Muscle of back (tissue), 11 donors: ENCODE data around the gene RHOD. TPM values are rescaled to one million over a fixed set of nuclear protein-coding genes. Genes with fewer than 3 reads are reported as not detected.
A peak's percentile ranks its signal among the peaks of the same experiment; 100 is the strongest.

Experiments used
- DNase-seq, 3 donors: peaks; one replicate each; pipeline versions ENCODE4 v3.0.0 to v3.0.0-alpha.2; 2013
- polyA plus RNA-seq, 10 donors: library from polyadenylated mRNA; unstranded; fragments of 120-200 nt; gene quantifications; one replicate each; pipeline ENCODE4 v1.2.1, GENCODE V29; 2013; ENCODE audit not compliant: insufficient read length in 10 of 10

The RHOD gene
- polyA plus RNA-seq, 10 donors: 9.4 to 18.4 (median 14.3) TPM

GRCh38 chr11:67030976-67031375, 25.7 kb upstream of the RHOD start:
- no peak for DNase-seq

GRCh38 chr11:67031791-67032561, 24.7 kb upstream of the RHOD start:
- no peak for DNase-seq

DNA sequence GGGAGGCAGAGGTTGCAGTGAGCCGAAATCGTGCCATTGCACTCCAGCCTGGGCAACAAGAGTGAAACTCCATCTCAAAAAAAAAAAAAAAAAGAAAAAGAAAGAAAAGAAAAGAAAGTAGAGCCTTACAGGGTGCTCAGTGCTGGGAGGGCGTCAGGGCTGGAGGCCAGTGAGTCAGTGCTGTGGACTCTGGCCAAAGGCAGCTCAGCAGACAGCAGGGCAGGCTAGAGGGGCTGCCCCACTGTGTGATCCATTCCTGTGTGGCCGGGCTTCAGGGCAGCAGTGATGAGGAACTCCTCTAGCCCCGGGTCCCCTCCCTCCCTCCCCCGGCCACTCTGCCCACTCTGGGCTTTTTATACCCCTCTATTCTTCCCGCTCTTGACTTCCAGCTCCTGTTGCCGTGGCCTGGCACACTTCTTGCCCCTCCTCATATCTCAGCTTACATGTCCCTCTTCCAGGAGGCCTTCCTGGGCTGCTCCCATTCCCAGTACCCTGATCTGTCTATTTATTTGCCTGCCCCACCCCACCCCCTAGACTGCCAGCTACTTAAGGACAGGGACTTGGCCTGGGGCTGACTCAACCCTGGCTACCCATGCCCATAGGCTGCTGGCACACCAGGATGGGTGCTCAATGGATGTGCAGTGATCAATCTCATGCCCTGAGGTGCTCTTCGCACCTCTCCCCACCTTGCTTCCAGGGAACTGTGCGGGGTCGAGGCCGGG, 23.7 kb upstream of the RHOD start:
- DNase-seq: peak in 1 of 3 donors; percentile 53

DNA sequence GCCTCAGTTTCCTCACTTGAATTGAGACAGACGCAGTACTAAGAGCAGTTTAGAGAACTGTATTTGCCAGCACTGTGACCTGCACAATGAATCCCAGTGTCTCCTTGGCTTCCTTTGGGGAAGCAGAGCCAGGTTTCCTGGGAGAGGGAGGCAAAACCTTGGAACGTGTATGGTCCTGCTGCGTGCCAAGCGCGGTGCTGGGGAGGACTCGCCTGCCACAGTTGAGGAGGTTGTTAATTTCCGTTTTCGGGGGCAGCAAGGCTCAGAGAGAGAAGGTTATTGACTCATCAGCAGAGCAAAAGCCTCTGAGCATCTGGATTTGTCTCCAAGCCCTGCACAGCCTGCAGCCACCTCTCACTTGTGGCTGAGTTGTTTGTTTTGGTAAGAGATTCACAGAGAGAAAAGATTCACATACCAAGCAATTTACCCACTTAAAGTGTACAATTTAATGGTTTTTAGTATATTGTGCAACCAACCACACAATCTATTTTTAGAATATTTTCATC, 22.9 kb upstream of the RHOD start:
- DNase-seq: peak in 1 of 3 donors; percentile 90

DNA sequence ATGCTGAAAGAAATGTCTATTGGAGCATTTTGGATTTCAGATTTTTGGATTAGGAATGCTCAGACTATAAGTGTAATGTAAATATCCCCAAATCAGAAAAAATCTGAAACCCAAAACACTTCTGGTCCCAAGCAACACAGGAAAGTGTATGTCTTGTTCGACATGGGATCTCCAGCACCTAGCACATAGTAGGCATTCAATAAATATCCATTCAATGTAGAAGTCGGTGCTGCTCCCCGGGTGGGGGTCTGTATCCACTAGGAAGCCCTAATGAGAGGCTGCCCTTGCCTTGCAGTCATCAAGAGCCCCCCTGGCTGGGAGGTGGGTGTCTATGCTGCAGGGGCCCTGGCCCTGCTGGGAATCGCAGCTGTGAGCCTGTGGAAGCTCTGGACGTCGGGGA, 22.3 kb upstream of the RHOD start:
- DNase-seq: no peak

DNA sequence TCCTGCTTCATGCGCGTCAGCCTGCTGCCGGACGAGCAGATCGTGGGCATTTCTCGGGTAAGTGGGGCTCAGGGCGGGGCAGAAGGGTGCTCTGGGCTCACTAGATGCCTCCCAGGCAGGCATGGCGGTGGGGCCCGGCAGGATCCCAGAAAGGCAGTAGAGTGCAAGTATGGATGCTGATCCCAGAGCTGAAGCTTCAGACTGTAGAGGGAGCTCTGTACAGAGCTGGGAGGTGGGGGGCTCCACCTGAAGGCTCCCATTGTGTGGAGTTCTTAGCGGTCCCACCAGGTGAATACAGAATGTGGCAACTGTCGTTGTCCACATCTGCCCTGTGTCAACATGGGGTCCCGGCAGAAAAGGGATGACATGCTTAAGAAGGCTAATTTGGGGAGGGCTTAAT, 16.5 kb upstream of the RHOD start:
- no peak for DNase-seq

DNA sequence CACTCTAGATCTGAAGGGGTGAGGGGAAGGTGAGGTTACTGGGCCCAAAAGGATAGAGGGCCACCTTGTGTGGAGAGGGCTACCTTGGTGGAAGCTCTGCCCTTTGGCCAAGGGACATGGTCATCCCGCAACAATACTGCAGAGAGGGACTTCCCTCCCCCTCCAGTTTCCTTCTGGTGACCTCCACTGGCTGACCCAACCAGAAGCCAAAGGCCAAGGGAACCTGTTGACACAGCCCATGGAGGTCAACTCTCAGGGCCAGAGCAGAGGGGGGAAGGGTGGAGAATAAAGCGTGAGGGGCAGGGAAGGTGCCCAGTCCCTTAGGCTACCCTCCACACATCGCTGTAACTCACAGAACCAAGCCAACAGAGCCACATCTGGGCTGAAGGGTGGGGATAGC, 15.0 kb upstream of the RHOD start:
- no peak for DNase-seq

GRCh38 chr11:67043572-67044349, 12.9 kb upstream of the RHOD start:
- DNase-seq: no peak

- DNase-seq: no peak
Observed at GRCh38 chr11:67044496-67044895, 12.2 kb upstream of the RHOD start.

GRCh38 chr11:67045314-67045713, 11.3 kb upstream of the RHOD start:
- no peak for DNase-seq

- DNase-seq: no peak
Observed at GRCh38 chr11:67048515-67049130, 8.0 kb upstream of the RHOD start.

DNA sequence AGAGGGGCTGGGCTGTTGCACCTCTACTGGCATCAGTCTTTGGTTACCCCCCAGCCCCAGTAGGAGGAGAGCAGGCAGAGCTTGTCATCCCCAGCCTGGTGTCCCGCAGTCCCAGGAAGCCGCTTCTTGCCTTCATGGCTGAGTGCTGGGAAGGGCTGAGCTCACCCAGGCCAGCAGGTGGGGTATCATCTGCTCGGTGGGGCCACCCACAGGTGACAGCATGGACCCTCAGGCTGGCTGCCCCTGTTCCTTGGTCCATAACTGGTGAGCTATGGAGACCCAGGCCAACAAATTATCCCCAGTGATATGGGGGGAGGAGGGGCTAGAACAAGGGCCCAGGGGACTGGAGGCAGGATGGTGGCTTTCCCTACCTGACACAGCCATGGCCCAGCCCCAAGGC, 6.5 kb upstream of the RHOD start:
- DNase-seq: no peak

- DNase-seq: no peak
Observed at GRCh38 chr11:67051180-67051893, 5.3 kb upstream of the RHOD start.

DNA sequence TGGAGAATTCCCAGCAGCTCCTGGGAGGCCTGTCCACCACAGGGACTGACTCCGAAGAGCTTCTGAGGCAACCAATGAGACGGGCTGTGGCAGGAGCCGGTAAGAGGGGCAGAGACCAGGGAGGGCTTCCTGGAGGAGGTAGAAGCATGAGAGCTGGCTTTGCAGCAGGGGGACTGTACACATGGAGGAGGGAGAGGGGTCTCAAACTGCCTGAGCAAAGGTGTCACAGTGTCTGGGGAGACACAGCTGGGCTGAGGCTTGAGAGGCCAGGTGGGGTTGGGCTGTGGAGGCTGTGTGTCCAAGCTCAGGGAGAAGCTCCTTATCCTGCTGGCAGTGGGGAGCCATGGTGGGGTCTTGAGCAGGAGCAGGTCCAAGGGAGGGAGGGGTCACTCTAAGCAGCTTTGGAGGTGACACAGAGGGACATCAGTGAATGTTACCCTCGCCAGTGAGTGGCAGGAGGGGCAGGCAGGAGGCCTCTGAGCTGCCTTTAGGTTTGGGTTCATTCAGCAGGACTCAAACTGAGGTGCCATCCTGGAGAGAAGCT, 4.6 kb upstream of the RHOD start:
- DNase-seq: no peak

DNA sequence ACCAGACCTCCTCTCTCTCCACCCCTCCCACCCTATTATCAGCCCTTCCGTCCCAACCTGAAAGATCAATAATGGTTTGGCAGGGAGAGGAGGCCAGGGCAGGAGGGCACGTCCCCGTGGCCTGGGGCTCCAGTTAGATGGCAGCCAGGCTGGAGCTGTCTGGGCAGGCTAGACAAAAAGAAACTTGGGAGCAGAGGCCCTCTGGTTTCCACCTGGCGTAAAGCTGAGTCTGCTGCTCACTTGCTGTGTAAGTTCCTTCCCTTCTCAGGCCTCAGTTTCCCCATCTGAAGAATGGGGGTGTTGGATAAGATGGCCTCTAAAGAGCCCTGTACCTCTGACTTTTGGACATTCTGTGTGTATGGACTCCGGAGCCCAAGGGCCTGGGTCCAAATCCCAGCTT, 3.8 kb upstream of the RHOD start:
- no peak for DNase-seq

DNA sequence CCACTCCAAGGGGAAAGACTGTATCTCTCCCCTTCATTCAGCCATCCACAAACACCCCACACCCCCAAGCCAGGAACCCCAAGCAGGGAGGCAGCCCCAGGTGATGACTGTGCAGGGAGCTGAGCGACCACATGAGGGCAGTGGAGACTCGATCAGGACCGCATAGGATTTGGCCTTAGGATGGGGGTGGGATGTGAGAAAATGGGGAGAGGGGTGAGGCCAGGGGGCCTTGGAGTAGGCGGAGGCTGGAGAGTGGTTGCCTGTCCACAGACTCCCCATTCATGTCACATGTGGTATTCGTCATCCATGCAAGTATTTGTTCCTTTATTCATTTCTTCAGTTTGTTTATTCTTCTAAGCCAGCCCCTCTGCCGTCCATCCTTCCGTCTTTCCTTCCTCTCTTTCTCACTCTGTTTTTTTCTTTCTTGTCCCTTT, 2.7 kb upstream of the RHOD start:
- DNase-seq: peak in 2 of 3 donors; percentile 41 to 71

GRCh38 chr11:67054346-67054835, 2.3 kb upstream of the RHOD start:
- DNase-seq: no peak

DNA sequence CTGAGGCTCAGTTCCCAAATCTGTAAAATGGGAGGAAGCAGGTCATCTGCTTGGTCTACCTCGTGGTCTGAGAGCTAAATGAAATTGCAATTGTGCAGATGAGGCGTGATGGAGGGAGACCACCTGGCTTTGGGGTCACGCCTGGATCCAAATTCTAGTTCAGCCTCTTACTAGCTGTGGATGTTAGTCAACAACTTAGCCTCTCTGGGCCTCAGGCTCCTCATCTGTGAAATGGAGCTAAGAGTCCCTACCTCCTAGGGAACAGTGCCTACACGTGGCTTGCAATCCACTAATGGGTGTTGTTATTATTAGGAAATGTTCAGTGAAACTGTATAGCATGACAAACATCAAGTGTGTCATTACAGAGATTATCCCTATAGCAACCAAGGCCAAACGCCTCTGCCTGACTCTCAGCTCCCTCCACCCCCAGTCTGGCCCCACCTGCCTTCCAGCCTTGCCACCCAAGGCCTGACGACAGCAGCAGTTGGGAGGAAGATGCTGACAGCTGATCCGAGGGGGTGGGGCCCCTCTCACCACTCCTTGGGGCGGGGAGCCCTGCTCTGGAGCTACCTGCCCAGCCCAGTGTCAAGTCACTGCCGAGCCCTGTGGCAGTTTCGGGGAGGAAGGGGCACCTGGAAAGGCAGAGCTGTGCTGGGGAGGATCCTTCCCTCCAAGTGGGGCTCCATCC, 1.7 kb upstream of the RHOD start:
- peak in 2 of 3 donors; percentile 24 to 30 for DNase-seq

- DNase-seq: peak in 1 of 3 donors; percentile 38
Observed at GRCh38 chr11:67055812-67056211, 835 bp upstream of the RHOD start.

- DNase-seq: peak in 1 of 3 donors; percentile 57
Observed at GRCh38 chr11:67057205-67057672, 592 bp downstream of the RHOD start.
